Esophagus squamous epithelium (tissue), 4 donors: ENCODE measurements around the gene SEMA5A.

Source experiments
- POLR2A ChIP-seq, 4 donors: fragments of 450-650 bp; IDR thresholded peaks; one replicate each; pipeline ENCODE4 v1.6.1; 2017; ENCODE audit warnings: antibody characterized with exemption in 4 of 4, mild to moderate bottlenecking in 4 of 4, moderate library complexity in 3 of 4
- TF ChIP-seq, protein P1 (sequence below), 6 experiments: fragments of 450-650 bp in 4 of 6; fragments of 200-600 bp in 2 of 6; sonication (generic) in 2 of 6; IDR thresholded peaks; one replicate each; pipeline ENCODE4 v1.5.1; 2016 to 2019; ENCODE audit warnings: antibody characterized with exemption in 6 of 6, mild to moderate bottlenecking in 4 of 6, moderate library complexity in 4 of 6

DNA sequence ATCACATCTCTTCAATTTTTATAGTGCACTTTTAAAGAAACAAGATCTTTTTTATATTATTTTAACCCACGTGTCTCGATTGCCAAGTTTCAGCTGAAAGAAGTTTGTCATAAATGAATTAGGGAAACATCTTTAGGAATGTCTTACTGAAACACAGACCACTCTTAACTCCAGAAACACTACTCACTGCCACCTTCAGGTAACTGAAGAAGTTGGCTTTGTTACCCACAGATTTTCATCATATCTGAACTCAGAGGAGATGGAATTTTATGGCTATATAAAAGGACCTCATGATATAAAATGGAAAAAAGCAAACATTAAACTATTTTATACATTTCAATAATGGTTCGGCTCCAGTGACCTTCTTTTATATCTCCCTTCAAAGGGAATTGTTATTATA lies 158.0 kb downstream of the SEMA5A start:
- no peak for TF ChIP-seq POLR2A (IDR thresholded peaks at IDR 0.05)
- TF ChIP-seq, protein P1, sequence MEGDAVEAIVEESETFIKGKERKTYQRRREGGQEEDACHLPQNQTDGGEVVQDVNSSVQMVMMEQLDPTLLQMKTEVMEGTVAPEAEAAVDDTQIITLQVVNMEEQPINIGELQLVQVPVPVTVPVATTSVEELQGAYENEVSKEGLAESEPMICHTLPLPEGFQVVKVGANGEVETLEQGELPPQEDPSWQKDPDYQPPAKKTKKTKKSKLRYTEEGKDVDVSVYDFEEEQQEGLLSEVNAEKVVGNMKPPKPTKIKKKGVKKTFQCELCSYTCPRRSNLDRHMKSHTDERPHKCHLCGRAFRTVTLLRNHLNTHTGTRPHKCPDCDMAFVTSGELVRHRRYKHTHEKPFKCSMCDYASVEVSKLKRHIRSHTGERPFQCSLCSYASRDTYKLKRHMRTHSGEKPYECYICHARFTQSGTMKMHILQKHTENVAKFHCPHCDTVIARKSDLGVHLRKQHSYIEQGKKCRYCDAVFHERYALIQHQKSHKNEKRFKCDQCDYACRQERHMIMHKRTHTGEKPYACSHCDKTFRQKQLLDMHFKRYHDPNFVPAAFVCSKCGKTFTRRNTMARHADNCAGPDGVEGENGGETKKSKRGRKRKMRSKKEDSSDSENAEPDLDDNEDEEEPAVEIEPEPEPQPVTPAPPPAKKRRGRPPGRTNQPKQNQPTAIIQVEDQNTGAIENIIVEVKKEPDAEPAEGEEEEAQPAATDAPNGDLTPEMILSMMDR (IDR thresholded peaks at IDR 0.05) = no peak
